BLaER1 (cell line): ENCODE measurements around the gene EIF4E2.

ENCODE experiments used
- H3K27ac ChIP-seq: shearing (Covaris generic); formaldehyde crosslinking; 2 replicates; pipeline ENCODE4 v1.8.1; 2022
- H3K27me3 ChIP-seq: shearing (Covaris generic); formaldehyde crosslinking; 2 replicates; pipeline ENCODE4 v1.8.1; 2022
- H3K36me3 ChIP-seq: shearing (Covaris generic); formaldehyde crosslinking; 2 replicates; pipeline ENCODE4 v1.8.1; 2022
- H3K4me1 ChIP-seq: shearing (Covaris generic); formaldehyde crosslinking; 2 replicates; pipeline ENCODE4 v1.8.1; 2022
- H3K4me2 ChIP-seq: shearing (Covaris generic); formaldehyde crosslinking; 2 replicates; pipeline ENCODE4 v1.8.1; 2022
- H3K4me3 ChIP-seq: shearing (Covaris generic); formaldehyde crosslinking; 2 replicates; pipeline ENCODE4 v1.8.1; 2022
- H3K9ac ChIP-seq: shearing (Covaris generic); formaldehyde crosslinking; 2 replicates; pipeline ENCODE4 v1.8.1; 2022
- H3K9me3 ChIP-seq: shearing (Covaris generic); formaldehyde crosslinking; 2 replicates; pipeline ENCODE4 v1.8.1; 2022
- H4K20me1 ChIP-seq: shearing (Covaris generic); formaldehyde crosslinking; 2 replicates; pipeline ENCODE4 v1.8.1; 2022
- Cebpa-rat ChIP-seq: shearing (Covaris generic); IDR thresholded peaks from 2 replicates; pipeline ENCODE4 v1.8.1; 2022

EIF4E2 gene

GRCh38 chr2:232542715-232543467 lies 7.6 kb upstream of the EIF4E2 start:
- Histone ChIP-seq H3K4me1 (peaks cover 52% of the 10 kb centered on the region), H4K20me1 (peaks cover 55% of the 10 kb centered on the region)
- TF ChIP-seq Cebpa-rat, result no peak

GRCh38 chr2:232543491-232543890 lies 7.0 kb upstream of the EIF4E2 start:
- TF ChIP-seq Cebpa-rat, result no peak
- Histone ChIP-seq H3K27ac (no peak overlapping the region), H3K9me3 (peaks cover 8% of the 10 kb centered on the region), H3K27me3 (no peaks in the 10 kb centered on the region), H3K4me1 (peaks cover 49% of the 10 kb centered on the region), H3K9ac (no peak overlapping the region), H3K36me3 (peaks cover 56% of the 10 kb centered on the region), H3K4me2 (no peak overlapping the region), H4K20me1 (peaks cover 55% of the 10 kb centered on the region), H3K4me3 (no peak overlapping the region)

More at GRCh38 chr2:232542715-232543467, 7.6 kb upstream of the EIF4E2 start:
- H3K9me3 ChIP-seq, result peaks cover 2% of the 10 kb centered on the region
- no peak overlapping the region for H3K27ac ChIP-seq
- no peaks in the 10 kb centered on the region for H3K27me3 ChIP-seq
- H3K9ac ChIP-seq, result no peak overlapping the region
- H3K4me3 ChIP-seq, result no peak overlapping the region
- H3K36me3 ChIP-seq, result peaks cover 50% of the 10 kb centered on the region
- H3K4me2 ChIP-seq, result no peak overlapping the region

- H3K27me3 ChIP-seq, result no peaks in the 10 kb centered on the region
- peaks cover 43% of the 10 kb centered on the region for H3K4me1 ChIP-seq
- H3K4me3 ChIP-seq, result no peak overlapping the region
- no peak overlapping the region for H3K9ac ChIP-seq
- H3K36me3 ChIP-seq, result peaks cover 62% of the 10 kb centered on the region
- H3K4me2 ChIP-seq, result no peak overlapping the region
- H3K9me3 ChIP-seq, result peaks cover 14% of the 10 kb centered on the region
- no peak overlapping the region for H3K27ac ChIP-seq
- H4K20me1 ChIP-seq, result peaks cover 55% of the 10 kb centered on the region
- TF ChIP-seq Cebpa-rat, result no peak
Observed at GRCh38 chr2:232543928-232544631, 6.4 kb upstream of the EIF4E2 start.

GRCh38 chr2:232544674-232545073 lies 5.8 kb upstream of the EIF4E2 start:
- Histone ChIP-seq H3K36me3 (peaks cover 65% of the 10 kb centered on the region), H3K27me3 (no peaks in the 10 kb centered on the region), H3K4me1 (peaks cover 41% of the 10 kb centered on the region), H3K9me3 (peaks cover 20% of the 10 kb centered on the region), H3K4me2 (no peak overlapping the region), H3K9ac (no peak overlapping the region), H3K4me3 (no peak overlapping the region), H4K20me1 (peaks cover 55% of the 10 kb centered on the region), H3K27ac (no peak overlapping the region)
- TF ChIP-seq Cebpa-rat, result no peak

- H3K4me2 ChIP-seq, result peak overlapping the region; percentile 26
- peaks cover 42% of the 10 kb centered on the region for H3K4me1 ChIP-seq
- H3K27me3 ChIP-seq, result no peaks in the 10 kb centered on the region
- H3K9ac ChIP-seq, result no peak overlapping the region
- H3K9me3 ChIP-seq, result peaks cover 22% of the 10 kb centered on the region
- H3K4me3 ChIP-seq, result no peak overlapping the region
- peaks cover 65% of the 10 kb centered on the region for H3K36me3 ChIP-seq
- H3K27ac ChIP-seq, result no peak overlapping the region
- TF ChIP-seq Cebpa-rat, result no peak
- peaks cover 55% of the 10 kb centered on the region for H4K20me1 ChIP-seq
Observed at GRCh38 chr2:232545511-232546375, 4.7 kb upstream of the EIF4E2 start.

- H3K27me3 ChIP-seq, result no peaks in the 10 kb centered on the region
- H3K4me3 ChIP-seq, result no peak overlapping the region
- H3K9me3 ChIP-seq, result peaks cover 22% of the 10 kb centered on the region
- H3K36me3 ChIP-seq, result peaks cover 74% of the 10 kb centered on the region
- H4K20me1 ChIP-seq, result peaks cover 64% of the 10 kb centered on the region
- H3K27ac ChIP-seq, result no peak overlapping the region
- no peak overlapping the region for H3K4me2 ChIP-seq
- peaks cover 44% of the 10 kb centered on the region for H3K4me1 ChIP-seq
- no peak for TF ChIP-seq Cebpa-rat
- no peak overlapping the region for H3K9ac ChIP-seq
Observed at GRCh38 chr2:232547991-232548390, 2.5 kb upstream of the EIF4E2 start.

GRCh38 chr2:232549655-232550353 lies 685 bp upstream of the EIF4E2 start:
- no peak for TF ChIP-seq Cebpa-rat
- peaks cover 72% of the 10 kb centered on the region for H3K36me3 ChIP-seq

GRCh38 chr2:232551250-232551638 lies 755 bp downstream of the EIF4E2 start:
- Histone ChIP-seq H3K27ac (peak overlapping the region; percentile 95), H3K36me3 (peaks cover 74% of the 10 kb centered on the region), H3K4me1 (peaks cover 34% of the 10 kb centered on the region), H3K4me2 (peak overlapping the region; percentile 93), H3K9ac (peak overlapping the region; percentile 99), H3K4me3 (peak overlapping the region; percentile 89), H4K20me1 (peaks cover 64% of the 10 kb centered on the region), H3K27me3 (no peaks in the 10 kb centered on the region), H3K9me3 (peaks cover 22% of the 10 kb centered on the region)
- TF ChIP-seq Cebpa-rat, result no peak

More at GRCh38 chr2:232549655-232550353, 685 bp upstream of the EIF4E2 start:
- peak overlapping the region; percentile 93 for H3K4me2 ChIP-seq
- peak overlapping the region; percentile 95 for H3K27ac ChIP-seq
- peak overlapping the region; percentile 89 for H3K4me3 ChIP-seq
- peaks cover 64% of the 10 kb centered on the region for H4K20me1 ChIP-seq
- no peaks in the 10 kb centered on the region for H3K27me3 ChIP-seq
- H3K9ac ChIP-seq, result peak overlapping the region; percentile 99
- peaks cover 44% of the 10 kb centered on the region for H3K4me1 ChIP-seq
- H3K9me3 ChIP-seq, result peaks cover 22% of the 10 kb centered on the region

GRCh38 chr2:232551776-232552175 lies 1.3 kb downstream of the EIF4E2 start:
- Histone ChIP-seq H3K4me1 (peaks cover 28% of the 10 kb centered on the region), H4K20me1 (peaks cover 64% of the 10 kb centered on the region), H3K4me3 (peak overlapping the region; percentile 89), H3K27ac (peak overlapping the region; percentile 95; the same call in 1 of the 2 replicates), H3K36me3 (peaks cover 74% of the 10 kb centered on the region), H3K9ac (peak overlapping the region; percentile 99), H3K4me2 (peak overlapping the region; percentile 93), H3K27me3 (no peaks in the 10 kb centered on the region), H3K9me3 (peaks cover 22% of the 10 kb centered on the region)
- TF ChIP-seq Cebpa-rat, result no peak
